HG02798 (cell line): Measurements from ENCODE around the gene TBCK.

Source experiments
- ATAC-seq: cut with Tn5 transposase; IDR thresholded peaks from one replicate; pipeline ENCODE4 v1.9.1; 2021; ENCODE audit warnings: mild to moderate bottlenecking; ENCODE audit not compliant: unreplicated experiment, poor library complexity

Gene TBCK

DNA sequence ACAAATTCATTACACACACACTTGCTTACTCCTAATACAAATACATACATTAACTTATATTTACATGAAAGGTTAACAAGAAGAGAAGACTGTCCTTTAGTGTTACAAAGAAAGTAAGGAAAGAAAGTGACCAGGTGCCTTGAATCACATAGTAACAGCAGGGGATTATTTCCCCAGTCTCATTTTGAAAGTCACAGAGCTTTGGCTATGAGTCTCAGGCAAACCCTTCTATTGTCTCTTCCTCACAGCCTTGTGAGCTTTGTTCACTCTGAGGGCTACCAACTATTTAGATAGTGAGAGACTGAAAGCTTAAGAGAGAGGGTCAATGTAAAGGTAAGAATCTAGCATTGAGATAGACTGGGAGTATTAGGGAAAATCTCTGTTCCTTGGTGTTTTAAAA is 259.1 kb downstream of the TBCK start:
- ATAC-seq, result no peak

- no peak for ATAC-seq
These were observed 264.5 kb downstream of the TBCK start for GRCh38 chr4:106051514-106051913.

DNA sequence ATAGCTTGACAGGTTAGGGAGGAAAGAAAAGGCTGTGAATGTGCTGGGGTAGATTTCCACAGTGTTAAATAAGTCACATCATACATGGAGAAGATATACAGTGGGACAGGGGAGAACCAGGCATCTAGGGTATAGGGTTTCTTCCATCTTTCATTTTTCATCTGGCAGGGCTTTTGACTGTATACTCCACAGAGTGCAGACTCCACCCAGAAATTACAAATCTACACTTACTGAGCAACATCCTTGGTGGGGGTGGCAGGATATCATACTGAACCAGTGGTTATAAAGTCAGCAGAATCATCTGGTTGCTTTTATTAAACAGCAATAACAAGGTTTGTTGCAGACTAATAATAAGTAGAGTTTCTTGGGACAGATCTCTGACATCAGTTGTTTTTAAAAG is 266.5 kb downstream of the TBCK start:
- no peak for ATAC-seq

DNA sequence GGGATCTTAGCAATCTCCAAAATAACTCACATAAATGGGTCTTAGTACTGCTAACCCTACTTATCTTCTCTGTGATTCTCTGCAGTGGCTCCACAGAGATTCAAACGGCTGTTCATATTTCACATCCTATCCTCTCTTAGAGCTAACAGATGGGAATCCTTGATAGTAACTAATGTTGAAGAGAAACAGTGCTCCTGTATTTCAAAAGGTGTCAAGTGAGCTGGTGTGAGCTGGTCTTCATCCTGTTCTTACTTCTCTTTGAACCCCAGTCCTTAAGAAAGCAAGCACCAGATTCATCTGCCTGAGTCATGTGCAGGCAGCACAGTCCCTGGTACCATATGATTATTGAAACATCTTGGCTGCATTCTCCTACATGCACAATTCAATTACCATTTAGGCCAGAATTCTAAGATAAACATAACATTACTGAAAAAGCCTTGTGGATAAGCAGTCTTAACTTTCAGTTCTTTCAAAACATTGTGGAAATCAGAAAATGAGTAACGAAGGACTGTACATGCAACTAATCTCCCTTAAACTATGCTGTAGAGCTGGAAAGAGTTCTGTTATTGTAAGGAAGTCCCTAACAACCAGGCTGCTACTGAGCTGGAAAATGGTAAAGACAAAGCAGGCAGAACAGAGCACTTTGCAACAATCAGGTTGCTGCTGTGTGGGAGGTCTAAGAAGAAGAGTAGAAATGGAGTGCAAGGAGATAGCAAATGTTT is 267.6 kb downstream of the TBCK start:
- ATAC-seq, result no peak

DNA sequence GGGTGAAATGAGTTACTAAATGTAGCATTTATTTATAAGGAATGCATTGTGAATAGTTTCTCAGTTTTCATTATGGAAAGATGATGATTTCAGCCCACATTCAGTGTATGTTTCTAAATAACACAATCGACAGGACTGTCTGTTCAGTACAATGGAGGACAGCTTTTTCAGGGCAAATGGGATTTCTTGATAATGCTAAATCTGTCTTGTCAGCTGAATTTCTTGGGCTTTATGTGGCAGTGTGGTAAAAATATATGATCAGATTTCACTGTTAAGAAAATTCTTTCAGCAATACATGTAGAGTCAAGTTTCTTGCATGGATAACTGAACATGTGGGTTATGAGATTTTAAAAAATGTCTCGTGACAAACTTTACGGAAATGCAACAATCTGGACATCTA is 269.9 kb downstream of the TBCK start:
- no peak for ATAC-seq

DNA sequence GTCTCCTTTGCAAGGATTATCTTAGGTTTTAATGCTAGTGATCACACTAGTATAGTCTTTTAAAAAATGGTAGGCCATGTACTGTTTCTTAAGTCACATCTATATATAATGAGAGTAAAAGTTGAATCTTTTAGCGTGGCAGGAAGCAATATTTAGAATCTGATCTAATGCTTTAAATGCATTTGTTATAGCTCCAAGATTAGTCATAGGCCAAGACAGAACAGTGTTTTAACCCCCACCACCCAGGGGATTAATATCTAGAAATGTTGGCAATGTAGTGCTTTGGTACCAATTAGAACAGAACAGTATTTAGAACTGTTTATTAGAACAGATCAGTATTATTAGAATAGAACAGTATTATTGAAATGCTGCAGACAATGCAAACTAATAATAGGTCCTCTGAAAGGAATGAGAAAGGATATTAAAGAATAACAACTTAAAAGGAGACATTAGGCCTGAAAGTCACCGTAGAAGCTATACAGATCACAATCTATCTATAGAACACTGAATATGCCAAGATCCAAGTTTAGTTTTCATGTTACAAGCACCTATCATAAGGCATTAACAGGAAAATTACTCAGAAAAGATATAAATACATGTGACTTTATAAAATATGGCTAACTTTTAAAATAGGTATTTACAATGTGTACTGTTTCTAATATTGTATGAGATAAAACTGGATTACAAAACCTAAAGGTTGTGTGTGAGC is 274.6 kb downstream of the TBCK start:
- no peak for ATAC-seq

DNA sequence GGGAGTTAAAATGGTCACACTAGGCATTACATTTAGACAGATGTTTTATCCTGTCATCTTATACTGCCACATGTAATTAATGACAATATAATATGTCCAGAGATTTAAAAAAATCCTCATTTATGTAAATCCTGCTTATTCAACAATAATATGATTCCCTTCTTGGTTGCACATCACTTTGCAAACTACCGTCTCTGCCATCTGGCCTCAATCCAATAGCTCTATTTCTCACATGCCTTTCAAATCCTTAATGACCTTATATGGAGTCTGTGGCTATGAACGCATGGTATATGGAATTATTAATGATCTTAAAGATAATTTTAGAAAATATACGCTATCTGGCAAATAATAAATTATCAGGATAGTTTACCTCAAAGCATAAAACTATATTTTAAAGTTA is 276.2 kb downstream of the TBCK start:
- no peak for ATAC-seq

- no peak for ATAC-seq
These were observed 277.1 kb downstream of the TBCK start for GRCh38 chr4:106038908-106039307.

- ATAC-seq, result no peak
These were observed 278.0 kb downstream of the TBCK start for GRCh38 chr4:106038012-106038411.

DNA sequence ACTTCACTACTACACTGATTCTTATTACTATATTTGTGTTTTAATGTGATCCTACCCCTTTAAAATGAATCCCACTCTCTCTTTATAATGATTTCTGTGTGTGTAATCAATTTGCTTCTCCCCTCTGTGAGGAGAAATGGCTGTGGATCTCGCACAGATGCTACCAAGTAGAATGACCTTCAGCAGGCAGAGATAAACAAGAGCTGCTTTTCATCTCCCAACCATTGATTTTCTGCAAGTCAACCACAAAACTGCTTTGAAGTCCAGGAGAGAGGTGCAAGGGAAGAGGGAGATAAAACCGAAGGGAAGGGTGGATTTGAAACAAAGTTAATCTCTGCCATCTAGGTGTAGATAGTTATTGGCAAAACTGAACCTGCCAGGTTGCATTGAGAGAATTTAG is 279.2 kb downstream of the TBCK start:
- no peak for ATAC-seq

GRCh38 chr4:106036334-106036733 is 279.7 kb downstream of the TBCK start:
- ATAC-seq, result no peak

- no peak for ATAC-seq
These were observed 280.8 kb downstream of the TBCK start for GRCh38 chr4:106035204-106035603.

GRCh38 chr4:106034751-106035150 is 281.3 kb downstream of the TBCK start:
- no peak for ATAC-seq

DNA sequence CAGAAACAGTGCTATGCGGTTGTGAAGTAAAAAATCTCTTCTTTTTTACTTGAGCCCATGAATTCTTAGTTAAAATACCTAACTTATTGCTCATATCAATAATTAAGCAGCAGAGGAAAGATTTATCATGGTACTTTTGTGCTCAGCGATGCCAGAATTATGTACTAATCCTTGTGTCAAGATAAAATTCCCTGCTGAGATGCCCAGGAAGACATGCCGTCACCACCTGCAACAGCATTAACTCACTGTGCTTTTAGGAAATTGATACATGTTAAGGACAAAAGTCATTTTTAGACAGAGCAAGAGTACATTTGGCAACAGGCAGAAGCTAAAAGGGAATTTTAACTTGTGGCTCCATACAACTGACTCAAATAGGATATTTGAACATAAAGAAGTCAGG is 281.8 kb downstream of the TBCK start:
- no peak for ATAC-seq

DNA sequence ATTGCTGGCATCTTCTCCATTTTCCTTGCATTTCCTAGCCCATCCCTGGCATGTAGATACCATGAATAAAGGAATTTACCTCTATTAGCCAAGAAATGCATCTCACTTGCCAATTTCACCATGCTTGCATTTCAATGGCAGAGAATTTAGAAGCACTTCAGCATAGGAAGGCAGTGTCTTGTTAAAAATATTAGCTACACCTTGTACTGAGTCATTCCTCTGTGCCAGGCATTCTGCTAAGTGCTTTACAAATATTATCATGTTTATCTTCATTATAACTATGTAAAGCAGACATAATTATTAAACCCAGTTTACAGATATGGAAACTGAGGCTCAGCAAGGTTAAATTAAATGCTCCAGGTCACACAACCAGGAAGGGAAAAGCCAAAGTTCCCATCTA is 282.5 kb downstream of the TBCK start:
- ATAC-seq, result no peak

- ATAC-seq, result no peak
These were observed 283.1 kb downstream of the TBCK start for GRCh38 chr4:106032851-106033286.

DNA sequence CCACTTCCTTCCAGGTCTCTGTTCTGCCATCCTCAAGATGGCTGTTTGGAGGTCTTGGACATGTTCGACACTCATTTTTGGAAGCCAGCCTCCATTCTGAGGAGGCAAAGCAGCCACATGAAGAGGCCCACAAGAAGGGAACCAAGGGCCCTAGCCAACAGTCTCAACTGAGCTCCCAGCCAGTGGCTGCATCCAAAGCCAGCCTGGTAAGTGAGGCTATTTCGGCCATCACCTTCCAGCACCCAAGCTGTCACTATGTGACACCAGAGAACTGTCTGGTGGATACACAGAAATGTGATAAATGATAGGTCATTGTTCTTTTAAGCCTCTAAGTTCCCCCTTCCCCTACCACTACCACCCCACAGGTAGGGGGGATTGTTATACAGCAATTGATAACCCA is 293.6 kb downstream of the TBCK start:
- no peak for ATAC-seq

DNA sequence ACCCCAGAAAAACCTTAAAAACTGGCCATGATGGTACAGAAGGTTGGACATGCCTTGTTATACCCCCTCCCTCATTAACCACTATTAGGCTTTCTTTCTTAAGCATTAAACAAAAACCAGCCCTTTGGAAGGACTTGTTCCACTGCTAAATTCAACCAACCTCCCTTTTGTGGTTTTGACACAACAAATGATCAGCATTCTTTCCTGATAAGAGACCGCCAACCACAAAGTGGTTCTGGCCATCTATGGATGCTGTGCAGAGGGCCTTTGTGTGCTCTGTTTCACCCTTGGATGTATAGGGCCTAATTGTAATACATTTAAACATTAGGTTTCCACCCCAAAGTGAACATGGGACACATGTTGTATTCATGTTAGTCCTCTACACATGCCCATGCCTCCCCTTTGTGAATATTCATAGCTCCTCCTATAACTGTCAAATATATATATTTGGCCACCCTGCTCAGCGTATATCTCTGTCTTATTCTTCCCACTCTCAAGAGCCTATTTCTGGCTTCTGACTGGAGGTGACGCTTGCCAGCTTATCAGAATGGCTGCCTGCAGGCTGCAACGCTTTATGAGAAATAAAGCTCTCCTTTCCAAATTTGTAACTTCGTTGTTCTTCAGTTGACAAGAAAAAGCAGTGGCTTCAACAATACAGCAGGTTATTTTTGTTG is 294.1 kb downstream of the TBCK start:
- ATAC-seq, result no peak

DNA sequence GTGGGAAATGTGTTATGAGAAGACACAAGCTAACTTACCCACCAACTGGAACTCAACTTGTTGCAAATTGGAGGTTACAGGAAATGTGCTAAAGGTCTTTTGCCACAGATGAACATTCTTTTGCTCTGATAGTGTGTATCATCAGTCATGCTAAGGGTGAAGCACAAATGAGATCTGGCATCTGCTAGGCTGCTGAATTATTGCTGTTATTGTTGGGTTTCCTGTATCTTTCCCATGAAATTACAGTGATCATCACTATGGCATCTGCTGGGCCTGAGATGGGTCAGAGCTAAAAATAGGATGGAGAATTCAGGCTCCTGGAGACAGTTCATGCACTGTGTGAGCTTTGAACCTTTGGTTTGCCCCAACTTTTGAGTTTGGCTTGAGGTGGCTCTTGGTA is 296.2 kb downstream of the TBCK start:
- ATAC-seq, result no peak

GRCh38 chr4:106017975-106018374 is 298.0 kb downstream of the TBCK start:
- no peak for ATAC-seq

DNA sequence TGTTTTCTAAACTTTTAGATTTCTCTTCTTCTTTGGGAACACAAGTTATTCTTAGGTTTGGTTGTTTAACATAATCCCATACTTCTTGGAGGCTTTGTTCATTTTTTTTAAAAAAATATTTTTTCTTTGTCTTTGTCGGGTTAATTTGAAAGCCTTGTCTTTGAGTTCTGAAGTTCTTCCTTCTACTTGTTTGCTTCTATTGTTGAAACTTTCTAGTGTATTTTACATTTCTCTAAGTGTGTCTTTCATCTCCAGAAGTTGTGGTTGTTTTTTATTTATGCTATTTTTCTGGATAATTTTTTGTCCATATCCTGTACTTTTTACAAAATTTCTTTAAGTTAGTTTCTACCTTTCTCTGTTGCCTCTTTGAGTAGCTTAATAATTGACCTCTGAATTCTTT is 304.6 kb downstream of the TBCK start:
- no peak for ATAC-seq

DNA sequence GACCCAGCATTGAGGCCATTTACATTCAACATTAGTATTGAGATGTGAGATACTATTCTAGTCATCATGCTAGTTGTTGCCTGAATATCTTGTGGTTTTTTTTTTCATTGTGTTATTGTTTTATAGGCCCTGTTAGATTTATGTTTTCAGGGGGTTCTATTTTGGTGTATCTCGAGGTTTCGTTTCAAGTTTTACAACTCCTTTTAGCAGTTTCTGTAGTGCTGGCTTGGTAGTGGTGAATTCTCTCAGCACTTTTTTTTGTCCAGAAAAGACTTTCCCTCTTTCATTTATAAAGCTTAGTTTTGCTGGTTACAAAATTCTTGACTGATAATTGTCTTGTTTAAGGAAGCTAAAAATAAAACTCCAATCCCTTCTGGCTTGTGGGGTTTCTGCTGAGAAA is 305.2 kb downstream of the TBCK start:
- no peak for ATAC-seq
